C4-2B (cell line): ENCODE data around the gene MINDY4.

ENCODE experiments used
- CTCF ChIP-seq: fragments of 450-650 bp; conservative IDR thresholded peaks from 2 replicates; pipeline ENCODE4 v1.5.1; 2017; ENCODE audit warnings: mild to moderate bottlenecking
- ZFX ChIP-seq: fragments of 450-650 bp; IDR thresholded peaks from 2 replicates; pipeline ENCODE4 v1.6.1; 2017

- no peak for TF ChIP-seq CTCF
- no peak for TF ChIP-seq ZFX
Observed at GRCh38 chr7:30865076-30865475, 93.9 kb downstream of the MINDY4 start.
